ENCODE measurements around the gene CDHR3.
"Not testable (repeated sequence)": the region's sequence is repeated elsewhere in the genome, so short reads cannot be mapped to it uniquely, and the experiment has no call there.

Gene CDHR3

DNA sequence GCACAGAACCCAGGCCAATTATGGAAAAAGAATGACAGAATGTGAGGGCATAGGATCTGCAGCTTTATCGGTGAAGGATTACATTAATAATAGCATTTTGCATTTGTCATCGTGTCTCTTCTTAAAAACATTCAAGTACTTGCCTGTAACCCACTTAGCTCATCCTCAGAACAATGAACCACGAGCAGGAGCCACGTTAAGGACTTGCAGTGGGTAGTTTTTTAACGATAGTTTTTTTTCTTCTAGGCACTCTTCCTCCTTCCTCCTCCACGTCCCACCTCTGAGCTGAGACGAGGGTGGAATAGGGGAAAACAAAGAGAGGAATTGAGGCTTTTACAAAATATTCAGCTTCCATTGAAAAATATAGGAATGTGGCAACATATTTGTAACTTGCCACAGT is 27.1 kb downstream of the CDHR3 start:
- DNase-seq = peak in 33 of 42 donors; percentile 4 to 82 (median 44)
- intact Hi-C loops (cut with DNase I) = no loop called here

DNA sequence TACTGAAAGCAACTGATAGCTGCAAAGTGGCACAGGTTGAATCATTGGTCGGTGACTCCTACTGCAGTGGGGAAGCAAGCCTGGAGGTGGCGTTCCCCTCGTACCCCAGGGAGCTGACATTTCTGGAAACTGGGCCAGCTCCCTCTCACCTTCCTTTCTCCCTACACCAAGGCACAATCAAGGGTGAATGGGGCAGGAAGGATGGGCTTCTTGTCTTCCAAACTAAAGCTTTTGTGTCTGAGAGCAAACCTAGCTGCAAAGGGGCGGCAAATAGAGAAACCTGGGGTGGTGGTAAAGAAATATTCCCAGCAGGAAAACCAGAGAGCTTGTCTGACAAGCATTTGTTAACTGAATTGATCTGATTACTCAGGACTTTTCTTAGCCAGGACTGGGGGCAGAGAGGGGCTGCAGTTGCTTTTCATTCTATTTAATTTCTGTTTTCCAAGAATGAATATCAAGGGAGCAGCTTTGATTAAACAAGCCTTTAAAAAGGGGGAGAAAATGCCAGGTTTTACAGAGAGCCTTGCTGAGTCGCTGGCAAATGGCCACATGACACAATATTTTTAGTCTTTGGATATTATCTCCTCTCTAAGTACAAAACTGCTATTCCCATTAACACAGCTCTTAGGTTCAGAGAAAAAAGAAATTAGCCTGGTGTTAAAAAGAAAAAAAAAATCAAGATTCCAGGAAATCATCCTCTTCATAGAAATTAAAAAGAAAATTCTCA is 27.8 kb downstream of the CDHR3 start:
- intact Hi-C loops (cut with DNase I) = no loop called here
- peak in 31 of 42 donors; percentile 6 to 57 (median 32) for DNase-seq

DNA sequence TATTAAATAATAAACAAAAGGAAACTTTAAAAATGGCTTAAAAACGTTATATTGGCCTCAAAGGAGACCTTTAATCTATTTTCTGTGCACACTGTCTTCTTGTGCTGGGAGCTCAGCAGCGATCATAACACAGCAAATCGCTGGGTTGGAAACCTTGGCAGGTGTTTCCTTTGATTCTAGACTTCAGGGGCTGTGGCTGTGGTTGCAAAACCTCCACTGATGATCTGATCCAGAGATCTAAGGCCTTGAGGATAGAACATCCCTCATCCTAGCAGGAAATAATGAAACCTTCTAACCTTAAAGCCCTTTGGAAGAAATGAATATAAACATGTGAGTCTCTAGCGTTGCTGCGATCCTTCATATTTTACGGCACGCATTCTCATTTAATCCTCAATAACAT is 29.8 kb downstream of the CDHR3 start:
- DNase-seq = no peak
- intact Hi-C loops (cut with DNase I) = no loop called here

DNA sequence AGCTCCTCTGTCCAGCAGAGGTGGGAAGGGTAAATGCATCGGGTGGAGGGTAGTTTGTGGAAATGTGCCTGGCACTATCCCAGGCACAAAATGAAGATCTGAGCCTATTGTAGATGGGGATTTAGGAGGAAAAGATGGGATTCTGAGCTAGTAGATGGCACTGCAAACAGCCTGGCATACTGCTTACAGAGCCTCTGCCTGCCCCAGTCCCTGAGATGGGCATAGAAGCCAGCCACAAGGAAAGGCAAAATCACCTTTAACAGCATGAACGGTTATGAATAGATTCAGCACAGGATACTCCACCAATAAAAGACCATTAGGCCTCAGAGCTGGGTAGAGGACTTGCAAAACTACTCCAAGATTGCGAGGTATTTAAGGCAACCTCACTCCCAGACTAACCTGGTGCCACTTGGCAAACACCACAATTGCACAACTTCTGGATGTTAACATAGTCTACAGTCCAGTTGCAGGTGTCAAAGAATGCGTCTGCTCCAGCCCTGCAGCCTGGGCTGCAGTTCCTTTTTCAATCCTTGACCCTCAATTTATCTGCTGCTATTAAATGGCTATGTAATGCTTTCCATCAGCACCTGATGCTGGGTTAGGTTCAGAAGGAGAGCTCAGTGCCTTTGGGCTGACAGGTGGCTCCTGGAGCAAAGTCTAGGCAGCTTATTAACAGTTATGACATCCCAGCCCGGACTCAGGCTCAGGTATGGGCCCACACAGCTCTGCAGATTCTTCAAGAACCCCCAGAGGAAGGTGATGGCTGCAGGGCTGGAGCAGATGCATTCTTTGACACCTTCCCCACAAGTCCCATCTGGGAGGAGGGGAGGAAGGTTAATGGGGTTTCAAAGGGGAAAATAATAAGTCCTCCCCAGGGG is 34.0 kb downstream of the CDHR3 start:
- intact Hi-C loops (cut with DNase I) = no loop called here
- DNase-seq = no peak

DNA sequence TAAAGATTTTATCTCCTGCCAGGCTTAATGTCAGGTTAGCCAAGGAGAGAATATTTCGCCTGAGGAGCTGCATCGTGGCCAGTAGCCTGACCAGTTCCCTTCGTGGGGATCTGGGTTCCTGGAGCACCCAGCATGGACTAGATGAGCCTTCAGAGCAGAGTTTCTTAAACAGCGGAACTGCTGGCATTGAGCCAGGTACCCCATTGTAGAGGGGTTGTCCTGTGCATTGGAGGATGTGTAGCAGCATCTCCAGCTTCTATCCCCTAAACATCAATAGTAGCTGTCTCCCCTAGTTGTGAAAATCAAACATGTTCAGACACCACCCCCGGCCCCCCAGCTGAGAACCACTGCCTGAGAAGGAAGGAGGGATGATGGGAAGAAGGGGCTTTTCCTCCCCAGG is 36.2 kb downstream of the CDHR3 start:
- intact Hi-C loops (cut with DNase I) = no loop called here
- DNase-seq = no peak

DNA sequence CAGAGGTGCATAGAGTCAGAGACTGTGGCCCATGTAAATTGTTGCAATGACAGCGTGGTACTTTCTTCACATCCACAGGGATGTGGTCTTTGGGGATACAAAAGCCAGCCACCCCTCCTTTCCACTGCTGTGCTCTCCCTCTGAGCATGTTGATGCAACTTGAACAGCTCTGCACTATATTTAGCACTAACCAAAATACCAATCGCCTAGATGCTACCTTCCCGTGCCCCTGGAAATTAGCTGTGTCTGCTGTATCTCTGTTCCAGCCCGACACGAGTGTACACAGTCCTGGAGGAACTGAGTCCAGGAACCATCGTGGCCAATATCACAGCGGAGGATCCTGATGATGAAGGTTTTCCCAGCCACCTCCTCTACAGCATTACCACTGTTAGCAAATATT is 38.1 kb downstream of the CDHR3 start:
- intact Hi-C loops (cut with DNase I) = loop anchor here (10.0 kb wide), 1 partner anchor 236 kb away; no protein-coding TSS in a partner anchor
- DNase-seq = no peak

DNA sequence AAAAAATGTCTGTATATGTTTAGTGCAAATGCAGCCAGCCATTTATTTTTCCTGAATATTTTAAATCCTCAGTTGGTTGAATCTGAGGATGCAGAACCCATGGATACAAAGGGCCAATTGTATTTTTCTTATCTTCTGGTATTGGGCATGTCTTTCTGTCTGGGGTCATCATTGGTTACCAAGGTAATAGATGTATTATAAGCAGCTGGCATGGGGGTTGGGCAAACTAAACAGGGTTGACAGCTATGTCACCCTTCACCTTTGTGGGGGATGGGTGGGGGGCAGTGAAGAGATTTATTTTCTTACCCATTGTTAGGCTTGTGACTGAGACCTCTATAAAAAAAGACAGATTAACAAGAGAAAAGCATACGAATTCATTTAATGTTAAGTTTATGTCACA is 38.8 kb downstream of the CDHR3 start:
- DNase-seq = no peak
- intact Hi-C loops (cut with DNase I) = loop anchor here (10.0 kb wide), 1 partner anchor 237 kb away; no protein-coding TSS in a partner anchor

DNA sequence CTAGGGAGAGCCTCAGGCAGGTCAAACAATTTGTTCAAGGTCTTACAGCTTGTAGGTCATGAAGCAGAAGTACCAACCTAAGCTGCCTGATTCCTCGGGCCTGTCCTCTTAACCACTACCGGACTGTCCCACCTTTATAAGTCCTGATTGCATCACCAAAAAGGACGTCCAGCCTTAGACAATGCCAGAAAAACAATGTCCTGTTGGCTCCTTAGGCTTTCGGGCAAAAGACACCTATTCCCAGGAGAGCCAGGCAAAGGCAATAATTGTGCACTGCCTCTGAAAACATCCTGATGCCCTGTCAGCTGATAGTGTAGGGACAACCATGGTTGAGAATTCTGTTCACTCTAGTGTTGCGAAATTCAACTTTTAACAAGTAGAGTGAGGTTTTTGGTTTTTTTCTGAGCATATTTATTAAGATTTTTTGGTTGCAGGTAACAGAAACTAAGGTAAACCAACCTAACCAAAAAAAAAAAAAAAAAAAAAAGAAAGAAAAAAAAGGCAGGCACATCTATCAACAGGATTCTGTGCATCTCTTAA is 40.5 kb downstream of the CDHR3 start:
- DNase-seq = no peak
- intact Hi-C loops (cut with DNase I) = loop anchor here (10.0 kb wide), 1 partner anchor 239 kb away; no protein-coding TSS in a partner anchor

DNA sequence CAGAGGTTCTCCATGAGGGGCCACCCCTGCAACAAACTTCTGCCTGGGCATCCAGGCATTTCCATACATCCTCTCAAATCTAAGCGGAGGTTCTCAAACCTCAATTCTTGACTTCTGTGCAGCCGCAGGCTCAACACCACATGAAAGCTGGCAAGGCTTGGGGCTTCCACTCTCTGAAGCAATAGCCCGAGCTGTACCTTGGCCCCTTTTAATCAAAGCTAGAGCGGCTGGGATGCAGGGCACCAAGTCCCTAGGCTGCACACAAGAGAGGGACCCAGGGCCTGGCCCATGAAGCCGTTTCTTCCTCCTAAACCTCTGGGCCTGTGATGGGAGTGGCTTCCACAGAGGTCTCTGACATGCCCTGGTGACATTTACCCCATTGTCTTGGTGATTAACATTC is 43.8 kb downstream of the CDHR3 start:
- intact Hi-C loops (cut with DNase I) = loop anchor here (10.0 kb wide), 1 partner anchor 242 kb away; no protein-coding TSS in a partner anchor
- no peak for DNase-seq

DNA sequence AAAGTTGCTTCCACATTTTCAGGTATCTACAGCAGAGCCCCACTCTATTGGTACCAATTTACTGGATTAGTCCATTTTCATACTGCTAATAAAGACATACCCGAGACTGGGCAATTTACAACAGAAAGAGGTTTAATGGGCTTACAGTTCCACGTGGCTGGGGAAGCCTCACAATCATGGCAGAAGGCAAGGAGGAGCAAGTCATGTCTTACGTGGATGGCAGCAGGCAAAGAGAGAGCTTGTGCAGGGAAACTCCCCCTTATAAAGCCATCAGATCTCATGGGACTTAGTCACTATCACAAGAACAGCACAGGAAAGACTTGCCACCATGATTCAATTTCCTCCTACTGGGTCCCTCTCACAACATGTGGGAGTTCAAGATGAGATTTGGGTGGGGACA is 44.7 kb downstream of the CDHR3 start:
- intact Hi-C loops (cut with DNase I) = loop anchor here (10.0 kb wide), 1 partner anchor 243 kb away; no protein-coding TSS in a partner anchor
- not testable (repeated sequence) for DNase-seq

DNA sequence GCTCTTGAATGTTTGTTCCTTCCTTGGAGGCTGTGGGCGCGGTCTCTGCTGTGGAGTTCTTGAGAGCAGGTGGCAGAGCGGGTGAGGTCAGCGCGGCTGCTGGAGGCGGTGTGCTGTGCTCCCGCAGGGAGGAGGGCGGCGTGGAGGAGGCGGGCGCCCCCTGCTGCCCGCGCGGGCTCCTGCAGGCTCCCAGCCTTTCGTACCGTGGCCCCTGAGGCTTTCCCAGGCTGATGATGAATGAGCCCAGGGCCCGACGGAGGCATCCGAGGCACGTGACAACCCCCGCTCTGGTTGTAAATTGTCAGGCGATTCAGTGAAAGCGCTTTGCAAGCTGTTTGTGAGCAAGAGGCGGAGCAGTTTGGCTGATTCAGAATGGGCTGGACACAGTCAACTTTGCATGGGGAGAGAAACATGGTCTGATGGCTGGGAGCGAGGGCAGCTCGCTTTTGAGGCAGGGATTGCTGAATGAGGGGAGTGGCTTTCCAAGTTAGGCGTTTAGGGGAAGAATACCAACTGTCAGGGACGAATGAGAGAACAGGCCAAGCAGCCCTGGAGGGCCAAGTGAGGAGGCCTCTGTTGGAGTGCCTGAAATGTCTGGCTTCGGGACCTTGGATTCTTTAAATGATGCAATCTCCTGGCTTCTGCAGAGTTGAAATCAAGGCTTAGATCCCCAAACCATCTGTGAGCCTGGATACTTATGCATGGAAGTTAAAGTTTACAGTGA is 46.6 kb downstream of the CDHR3 start:
- intact Hi-C loops (cut with DNase I) = loop anchor here (10.0 kb wide), 1 partner anchor 245 kb away; no protein-coding TSS in a partner anchor
- DNase-seq = peak; percentile 63 to 93 (median 84)

DNA sequence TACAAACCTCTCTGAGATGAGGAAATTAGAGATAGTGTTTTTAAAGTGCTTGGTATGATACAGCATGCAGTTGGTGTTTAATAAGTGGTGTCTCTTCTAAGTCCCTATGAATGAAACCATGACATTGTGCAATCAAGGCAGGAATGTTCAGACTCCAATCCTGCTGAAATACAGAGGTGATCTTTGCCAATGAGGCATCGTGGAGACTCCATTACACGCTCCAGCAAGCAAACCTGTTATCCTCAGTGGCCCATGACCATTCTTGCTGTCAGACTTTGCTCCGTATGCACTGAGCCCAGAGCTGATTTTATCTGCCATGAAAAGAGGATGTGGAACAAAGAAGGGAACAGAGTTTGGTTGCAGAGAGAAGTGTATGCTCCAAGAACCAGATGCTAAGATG is 47.3 kb downstream of the CDHR3 start:
- no peak for DNase-seq
- intact Hi-C loops (cut with DNase I) = no loop called here

DNA sequence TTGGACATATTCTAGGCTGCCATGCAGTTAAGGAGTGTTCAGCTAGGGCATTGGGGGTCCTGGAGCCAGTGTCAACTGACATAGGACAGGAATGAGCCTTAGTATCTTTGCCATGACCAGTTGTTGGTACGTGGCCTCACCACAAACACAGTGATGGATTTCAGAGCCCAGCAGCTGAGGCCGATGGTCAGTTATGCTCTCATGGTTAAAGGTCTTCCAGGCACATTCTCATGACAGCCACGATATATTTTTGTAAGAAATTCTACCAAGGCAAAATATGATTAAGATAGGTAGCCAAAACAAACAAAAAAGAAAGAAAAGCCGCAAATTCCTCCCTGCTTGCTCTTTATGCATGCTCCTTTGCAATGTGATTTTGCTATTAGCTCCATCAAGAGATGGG is 47.8 kb downstream of the CDHR3 start:
- intact Hi-C loops (cut with DNase I) = no loop called here

DNA sequence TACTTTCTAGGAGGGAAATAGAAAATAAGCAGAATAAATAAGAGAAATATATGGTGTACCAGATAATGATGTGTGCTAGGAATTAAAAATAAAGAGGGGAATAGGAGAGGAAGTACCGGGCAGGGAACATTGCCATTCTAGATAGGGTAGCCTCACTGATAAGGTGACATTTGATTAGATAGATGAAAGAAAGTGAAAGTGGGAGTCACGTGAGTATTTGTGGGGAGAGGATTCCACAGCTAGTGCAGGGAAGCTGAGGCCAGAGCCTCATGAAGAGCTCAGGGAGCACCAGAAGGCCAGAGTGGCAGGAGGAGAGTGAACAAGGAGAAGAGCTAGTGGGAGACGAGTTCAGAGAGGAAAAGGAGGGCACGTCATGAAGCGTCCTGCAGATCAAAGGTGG is 49.1 kb downstream of the CDHR3 start:
- no peak for DNase-seq
- intact Hi-C loops (cut with DNase I) = no loop called here

More for the DNA sequence above, 47.8 kb downstream of the CDHR3 start:
- no peak for DNase-seq

DNA sequence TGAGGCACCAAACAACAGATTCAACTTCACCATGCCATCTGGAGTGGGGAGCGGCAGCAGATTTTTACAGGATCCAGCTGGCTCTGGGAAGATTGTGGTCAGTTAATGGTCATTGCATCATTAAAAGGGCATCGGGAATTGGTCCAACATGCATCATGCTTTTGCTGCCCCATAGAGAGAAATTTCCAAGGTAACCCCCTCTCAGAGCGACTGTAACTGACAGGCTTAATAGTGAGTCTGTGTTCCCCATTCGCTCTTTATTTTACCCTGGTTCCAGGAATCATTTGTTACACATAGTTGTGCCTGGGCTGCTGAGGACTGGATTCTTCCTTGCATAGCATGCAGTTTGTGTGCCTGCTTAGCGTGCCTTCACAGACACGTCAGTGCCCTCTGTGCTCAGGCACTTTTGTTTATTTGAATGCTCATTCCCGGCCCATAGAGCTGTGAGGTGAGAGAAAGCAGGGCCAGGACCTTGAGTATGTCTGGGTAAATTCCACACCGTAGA is 49.9 kb downstream of the CDHR3 start:
- DNase-seq = no peak
- intact Hi-C loops (cut with DNase I) = no loop called here

DNA sequence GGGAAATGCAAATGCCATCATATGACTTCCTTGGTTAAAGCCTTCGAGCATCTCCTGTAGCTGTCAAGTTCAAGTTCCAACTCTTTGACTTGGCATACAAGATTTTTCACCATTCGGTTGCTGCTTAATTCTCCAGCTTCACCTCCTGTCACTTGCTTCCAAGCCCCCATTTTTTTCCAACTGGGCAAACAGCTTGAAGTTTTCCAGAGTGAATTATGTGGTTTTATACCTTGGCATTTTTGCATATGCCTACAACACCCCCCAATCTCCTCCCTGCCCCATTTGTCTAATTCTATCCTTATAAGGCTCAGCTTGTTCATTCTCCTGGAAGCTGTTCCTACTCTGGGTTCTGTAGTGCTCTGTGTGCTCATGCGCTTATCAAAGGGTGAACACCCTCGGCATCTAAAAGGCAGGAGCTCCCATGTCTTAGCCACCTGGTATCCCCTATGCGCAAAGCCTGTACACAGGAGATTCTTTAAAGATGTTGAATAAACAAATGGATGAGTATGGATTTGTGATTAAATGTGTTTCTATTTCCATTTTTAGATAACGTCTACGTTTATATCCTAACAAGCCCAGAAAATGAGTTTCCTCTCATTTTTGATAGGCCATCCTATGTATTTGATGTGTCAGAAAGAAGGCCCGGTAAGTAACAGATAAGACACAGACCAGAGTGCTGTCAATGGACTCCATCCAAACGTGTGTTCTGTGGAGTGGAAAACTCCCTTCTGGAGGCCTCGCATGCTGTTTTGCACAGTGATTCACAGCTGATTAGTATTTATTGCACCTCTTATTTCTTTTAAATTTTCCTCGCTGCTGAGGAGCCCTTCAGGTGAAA is 52.5 kb downstream of the CDHR3 start:
- intact Hi-C loops (cut with DNase I) = no loop called here

DNA sequence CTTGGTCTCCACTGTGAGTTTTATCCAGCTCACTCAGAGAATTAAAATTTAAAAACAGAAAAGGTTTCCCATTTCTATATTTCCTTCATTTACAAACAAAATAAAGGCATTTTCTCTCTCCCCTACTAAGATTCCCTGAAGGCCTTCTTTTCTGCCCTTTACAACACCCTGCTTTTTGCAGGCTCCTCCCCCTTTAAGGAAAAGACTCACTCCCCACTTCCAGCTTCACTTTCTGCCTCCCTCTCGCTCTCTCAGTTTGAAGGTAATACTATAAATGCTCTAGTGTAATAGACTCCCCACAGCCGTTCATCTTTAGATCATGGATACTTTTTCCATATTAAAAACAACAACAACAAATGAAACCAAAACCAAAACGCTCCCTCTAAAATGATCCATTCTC is 53.3 kb downstream of the CDHR3 start:
- intact Hi-C loops (cut with DNase I) = no loop called here
- DNase-seq = no peak

More for the DNA sequence above, 52.5 kb downstream of the CDHR3 start:
- DNase-seq = no peak

DNA sequence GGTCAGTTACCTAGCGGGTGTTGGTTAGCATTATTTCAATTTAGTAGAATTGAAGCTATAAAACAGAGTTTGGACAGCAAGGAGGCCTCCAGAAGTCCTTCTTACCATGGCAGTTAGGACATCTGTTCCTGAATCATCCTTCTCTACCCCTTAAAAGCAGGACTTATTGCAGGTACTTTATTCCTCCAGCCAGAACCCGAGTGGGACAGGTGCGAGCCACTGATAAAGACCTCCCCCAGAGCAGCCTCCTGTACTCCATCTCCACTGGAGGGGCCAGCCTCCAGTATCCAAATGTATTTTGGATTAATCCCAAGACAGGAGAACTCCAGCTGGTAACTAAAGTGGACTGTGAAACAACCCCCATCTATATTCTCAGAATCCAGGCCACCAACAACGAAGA is 54.6 kb downstream of the CDHR3 start:
- intact Hi-C loops (cut with DNase I) = no loop called here
- no peak for DNase-seq
